HG02678 (cell line): ENCODE results near the gene IER5L.
"Not testable (repeated sequence)": the region's sequence is repeated elsewhere in the genome, so short reads cannot be mapped to it uniquely, and the experiment has no call there.

Experiments used
- ATAC-seq: cut with Tn5 transposase; IDR thresholded peaks from one replicate; pipeline ENCODE4 v1.9.1; 2021; ENCODE audit warnings: mild to moderate bottlenecking, moderate library complexity; ENCODE audit not compliant: unreplicated experiment

Gene IER5L

DNA sequence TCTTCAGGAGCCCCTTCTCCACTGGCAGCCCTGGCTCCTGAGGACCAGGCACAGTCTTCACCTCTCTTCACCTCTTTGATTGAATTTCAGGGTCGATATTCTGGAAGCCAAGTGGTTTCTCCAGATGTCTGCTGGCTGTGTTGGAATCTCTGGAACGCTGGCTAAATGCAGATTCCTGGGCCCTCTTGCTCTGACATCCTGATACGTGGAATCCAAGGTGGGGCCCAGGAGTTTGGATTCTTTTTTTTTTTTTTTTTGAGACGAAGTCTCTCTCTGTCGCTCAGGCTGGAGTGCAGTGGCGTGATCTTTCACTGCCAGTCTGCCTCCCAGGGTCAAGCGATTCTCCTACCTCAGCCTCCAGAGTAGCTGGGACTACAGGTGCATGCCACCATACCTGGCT lies 26.8 kb upstream of the IER5L start:
- no peak for ATAC-seq

DNA sequence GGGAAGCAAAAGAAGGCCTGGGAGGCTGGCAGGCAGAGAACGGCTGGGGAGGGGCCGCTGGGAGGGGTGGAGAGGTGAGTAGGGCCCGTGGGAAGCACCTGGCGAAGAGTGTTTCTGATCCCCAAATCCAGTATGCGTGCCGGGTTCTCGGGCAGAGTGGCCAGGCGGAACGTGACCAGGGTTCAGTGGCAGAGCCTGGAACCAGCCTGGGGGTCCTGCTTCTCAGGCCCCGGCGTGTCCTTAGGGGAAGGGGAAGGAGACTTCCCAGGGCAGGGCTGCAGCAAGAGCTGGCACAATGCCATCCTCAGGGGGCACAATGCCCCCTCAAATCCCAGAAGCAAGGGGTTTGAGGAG lies 25.5 kb upstream of the IER5L start:
- ATAC-seq, result no peak

DNA sequence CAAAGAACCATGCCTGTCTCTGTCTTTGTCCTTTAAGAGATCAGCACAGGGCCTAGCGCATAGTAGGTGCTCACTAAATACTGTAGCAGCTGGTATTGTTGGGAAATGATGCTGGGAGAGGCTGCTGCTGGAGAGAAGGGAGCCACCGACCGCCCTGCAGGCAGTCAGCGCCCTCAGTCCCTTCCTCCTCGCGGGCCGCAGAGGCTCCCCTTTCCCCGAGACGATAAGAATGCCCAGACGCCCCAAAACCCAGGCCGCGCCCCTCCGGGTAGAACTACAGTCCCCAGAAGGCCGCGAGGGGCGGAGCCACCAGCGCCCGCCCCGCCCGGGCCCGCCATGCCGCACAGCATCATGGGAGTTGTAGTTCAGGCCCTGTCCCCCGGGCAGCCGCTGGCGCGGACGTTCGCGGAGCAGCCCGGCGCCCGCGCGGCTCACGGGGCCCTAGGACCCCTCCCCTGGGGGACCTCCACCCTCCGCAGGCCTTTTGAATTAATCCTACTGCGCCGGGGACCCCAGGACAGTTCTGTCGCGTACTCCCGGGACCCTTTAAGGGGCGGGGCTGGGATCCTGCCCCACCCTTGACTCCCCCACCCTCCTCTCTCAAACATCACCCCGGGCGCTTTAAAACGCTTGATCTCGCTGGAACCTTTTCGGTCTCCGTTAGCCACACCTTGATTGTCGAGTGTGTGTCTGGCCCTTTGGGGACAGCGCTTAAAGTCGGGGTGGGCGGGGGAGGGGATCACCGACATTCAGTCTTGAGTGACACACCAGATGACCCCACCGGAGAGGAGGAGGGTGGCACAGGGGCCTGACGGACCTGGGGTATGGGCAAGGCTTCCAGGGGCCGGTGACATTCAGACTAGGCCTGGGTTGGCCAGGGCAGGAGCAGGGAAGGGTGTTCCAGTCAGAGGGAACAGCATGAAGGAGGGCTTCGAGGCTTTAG lies 24.8 kb upstream of the IER5L start:
- ATAC-seq, result peak; percentile 83

DNA sequence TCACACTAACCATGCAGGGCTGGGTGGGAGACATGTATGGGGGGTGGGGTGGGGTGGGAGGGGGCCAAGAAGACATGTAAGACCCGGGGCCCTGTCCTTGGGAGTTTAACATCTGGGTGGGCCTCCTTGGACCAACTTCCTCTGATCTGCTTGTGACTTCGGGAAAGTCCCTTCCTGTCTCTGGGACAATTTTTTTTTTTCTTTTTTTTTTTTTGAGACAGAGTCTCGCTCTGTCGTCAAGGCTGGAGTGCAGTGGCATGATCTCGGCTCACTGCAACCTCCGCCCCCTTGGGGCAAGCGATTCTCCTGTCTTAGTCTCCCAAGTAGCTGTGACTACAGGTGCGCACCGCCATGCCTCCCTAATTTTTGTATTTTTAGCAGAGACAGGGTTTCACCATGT lies 23.8 kb upstream of the IER5L start:
- ATAC-seq, result no peak

DNA sequence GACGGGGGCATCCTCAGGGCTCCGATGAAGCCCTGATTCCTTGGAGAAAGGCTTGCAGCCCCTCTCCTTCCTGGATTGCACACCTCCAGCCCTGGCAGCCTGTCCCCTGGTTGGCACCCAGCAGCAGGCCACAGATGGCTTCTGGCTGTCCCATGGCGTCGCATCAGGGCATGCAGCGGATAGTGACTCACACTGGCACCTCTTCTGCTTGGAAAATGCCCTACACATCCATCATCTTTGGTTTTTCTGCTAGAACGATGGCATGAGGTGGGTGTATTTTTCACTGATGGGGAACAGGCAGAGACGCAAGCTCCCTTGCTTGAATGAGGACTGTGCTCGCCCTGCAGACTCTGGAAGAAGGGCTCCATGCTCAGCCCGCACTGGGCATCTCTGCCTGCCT lies 23.2 kb upstream of the IER5L start:
- no peak for ATAC-seq

DNA sequence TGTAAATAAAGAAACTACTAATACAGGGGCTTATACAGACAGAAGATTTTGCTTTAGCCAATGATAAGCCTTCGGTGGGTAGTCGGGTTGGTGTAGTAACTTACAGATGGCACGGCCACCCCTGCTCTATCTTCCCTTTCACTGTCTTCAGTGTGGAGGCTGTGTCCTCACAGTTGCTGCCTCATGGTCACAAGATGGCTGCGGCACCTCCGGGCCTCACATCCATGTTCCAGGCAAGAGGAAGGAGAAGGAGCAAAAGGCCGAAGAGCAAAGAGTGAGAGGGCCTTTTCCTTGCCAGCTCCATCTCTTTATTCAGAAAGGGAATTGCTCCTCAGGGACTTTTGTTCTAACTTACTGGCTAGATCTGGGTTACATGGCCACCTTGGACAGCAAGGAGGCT lies 22.2 kb upstream of the IER5L start:
- no peak for ATAC-seq

DNA sequence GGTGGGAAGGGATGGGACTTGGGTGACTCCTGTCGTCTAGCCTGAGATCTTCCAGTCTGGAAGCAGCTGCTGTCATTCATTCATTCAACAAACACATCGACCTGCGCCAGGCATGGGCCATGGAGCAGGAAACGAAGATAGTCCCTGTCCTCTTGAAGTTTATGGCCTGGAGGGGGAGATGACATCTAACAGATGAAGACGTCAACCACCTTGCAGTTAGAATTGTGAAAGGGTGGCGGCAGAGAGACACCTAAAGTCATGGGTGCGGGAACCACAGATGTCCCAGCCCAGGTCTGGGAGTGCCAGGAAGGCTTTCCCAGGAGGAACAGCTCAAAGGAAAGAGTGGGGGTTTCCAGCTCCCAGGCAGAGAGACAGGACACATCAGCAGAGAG lies 21.0 kb upstream of the IER5L start:
- no peak for ATAC-seq

DNA sequence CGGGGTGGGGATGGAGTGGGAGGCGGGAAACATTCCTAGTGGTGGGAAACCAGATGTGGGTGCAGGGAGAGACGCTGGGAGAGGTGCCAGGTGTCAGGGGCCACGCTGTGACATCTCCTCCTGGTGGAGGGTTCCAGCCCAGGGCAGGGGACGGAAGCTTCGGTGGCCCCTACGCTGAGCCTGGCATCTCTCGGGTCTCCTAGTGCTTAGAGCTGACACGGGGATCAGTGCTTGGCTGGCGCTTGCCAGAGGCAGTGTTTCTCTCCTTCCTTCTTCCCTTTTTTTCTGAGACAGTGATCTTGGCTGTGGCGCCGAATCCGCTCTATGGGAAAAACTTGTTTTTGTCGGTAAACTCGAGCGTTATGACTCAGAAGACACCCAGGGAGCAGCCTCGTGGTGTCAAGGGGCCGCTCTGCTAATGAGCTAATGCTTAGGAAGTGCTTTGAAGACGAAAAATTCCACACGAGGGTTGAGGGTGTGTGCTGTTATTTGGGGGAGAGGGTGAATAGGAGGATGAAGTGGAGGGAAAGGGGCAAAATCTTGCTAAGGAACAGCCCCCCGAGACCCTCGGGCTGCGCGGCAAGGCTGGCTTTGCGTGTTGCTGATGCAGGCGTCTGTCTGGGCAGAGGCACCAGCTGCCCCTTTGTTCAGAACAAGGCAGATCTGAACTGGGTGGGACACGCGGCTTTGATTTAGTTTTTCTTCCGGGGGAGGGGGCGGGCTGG lies 20.4 kb upstream of the IER5L start:
- ATAC-seq, result no peak

DNA sequence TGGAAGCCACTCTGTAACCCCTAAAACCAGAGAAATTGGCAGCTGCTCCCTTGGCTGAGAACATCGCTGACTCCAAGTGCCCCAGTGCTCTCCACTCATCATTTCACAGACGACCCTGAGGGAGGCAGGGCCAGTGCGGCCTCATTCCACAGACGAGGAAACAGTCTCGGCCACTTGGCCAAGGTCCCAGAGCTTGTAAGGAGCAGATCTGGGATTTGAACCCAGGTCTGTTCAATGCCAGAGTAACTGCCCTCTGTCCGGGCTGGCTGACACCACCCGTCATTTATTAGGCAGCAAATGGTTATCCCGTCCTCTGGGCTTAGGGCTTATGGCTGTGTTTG lies 19.9 kb upstream of the IER5L start:
- no peak for ATAC-seq

DNA sequence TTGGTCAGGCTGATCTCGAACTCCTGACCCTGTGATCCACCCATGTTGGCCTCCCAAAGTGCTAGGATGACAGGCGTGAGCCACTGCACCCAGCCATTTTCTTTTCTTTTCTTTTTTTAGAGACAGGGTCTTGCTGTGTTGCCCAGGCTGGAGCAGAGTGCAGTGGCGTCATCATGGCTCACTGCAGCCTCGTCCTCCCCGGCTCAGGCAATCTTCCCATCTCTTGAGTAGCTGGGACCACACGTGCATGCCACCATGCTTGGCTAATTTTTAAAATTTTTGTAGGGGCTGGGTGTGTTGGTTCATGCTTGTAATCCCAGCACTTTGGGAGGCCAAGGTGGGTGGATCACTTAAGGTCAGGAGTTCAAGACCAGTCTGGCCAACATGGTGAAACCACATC lies 19.0 kb upstream of the IER5L start:
- ATAC-seq, result not testable (repeated sequence)

DNA sequence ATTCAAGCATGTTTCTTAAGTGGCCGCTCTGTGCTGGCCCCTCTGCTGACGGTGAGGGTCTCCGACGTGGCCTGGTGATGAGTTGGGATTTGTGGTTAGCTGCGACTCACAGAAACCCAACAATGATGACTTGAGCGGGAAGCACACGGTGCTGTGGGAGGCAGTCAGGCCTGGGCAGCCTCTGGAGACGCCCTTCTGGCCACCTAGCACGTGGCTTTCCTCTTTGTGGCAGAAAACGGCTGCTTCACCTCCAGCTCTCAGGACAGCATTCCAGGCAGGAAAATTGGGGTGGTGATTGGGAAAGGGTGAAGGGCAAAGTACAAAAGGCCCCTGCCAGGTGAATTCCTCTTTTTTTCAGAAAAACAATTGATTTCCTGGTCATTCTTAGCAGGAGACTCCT lies 17.5 kb upstream of the IER5L start:
- ATAC-seq, result no peak

DNA sequence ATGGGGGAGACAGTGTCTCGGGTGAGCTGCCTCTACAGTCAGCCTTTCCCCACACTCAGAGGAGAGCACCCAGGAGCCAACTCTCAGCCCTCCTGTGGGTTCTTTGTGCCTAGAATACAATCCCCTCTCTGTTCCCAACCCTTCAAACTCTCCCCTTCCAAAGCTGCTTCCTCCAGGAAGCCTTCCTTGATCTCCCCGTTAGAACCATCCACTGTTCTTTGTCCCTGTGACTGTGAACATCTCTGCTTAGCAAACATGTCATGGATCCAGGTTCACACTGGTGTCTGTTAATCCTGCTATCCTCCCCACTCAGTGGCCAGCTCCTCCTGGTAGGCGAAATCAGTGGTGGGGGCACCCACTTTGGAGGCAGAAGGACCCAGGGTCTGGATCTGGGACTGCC lies 16.2 kb upstream of the IER5L start:
- no peak for ATAC-seq

DNA sequence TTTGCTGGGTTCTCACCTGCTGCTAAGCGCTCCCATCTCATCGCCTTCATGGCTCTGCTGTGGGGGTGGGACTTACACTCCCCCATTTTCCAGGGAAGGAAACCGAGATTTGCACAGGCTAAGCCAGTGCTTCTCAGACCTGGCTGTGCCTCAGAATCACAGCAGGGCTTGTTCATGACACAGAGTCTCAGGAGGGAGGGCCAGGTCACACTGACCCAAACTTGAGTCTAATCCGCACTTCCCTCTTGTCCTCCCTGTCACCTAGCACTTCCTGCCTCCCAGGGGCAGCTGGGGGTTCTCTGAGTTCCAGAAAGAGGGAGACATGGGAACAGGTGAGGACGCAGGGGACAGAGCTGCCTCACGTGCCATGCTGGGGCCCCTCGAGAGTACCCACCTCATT lies 15.6 kb upstream of the IER5L start:
- no peak for ATAC-seq

DNA sequence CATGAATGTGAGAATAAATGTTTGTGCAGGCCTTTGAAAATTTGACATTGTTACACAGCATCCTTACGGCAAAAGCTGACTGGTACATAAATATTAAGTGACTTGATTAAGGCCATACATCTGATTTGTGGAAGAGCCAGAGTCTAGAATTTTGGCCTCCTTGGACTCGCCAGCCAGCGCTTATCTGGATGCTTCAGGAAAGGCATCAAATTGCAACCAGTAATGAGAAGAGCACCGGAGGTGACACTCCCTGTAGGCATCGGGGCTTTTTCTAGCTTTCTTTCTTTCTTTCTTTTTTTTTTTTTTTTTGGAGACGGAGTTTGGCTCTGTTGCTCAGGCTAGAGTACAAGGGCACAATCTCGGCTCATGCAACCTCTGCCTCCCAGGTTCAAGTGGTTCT lies 13.2 kb upstream of the IER5L start:
- no peak for ATAC-seq

DNA sequence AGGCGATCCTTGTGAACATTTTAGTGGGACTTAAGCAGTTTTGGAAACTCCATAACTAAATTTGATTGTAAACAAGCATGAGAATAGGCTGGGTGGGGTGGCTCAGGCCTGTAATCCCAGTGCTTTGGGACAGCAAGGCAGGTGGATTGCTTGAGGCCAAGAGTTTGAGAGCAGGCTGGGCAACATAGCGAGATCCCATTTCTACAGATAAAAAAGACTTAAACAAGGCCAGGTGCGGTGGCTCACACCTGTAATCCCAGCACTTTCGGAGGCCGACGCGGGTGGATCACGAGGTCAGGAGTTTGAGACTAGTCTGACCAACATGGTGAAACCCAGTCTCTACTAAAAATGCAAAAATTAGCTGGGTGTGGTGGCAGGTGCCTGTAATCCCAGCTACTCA lies 11.9 kb upstream of the IER5L start:
- ATAC-seq, result not testable (repeated sequence)

DNA sequence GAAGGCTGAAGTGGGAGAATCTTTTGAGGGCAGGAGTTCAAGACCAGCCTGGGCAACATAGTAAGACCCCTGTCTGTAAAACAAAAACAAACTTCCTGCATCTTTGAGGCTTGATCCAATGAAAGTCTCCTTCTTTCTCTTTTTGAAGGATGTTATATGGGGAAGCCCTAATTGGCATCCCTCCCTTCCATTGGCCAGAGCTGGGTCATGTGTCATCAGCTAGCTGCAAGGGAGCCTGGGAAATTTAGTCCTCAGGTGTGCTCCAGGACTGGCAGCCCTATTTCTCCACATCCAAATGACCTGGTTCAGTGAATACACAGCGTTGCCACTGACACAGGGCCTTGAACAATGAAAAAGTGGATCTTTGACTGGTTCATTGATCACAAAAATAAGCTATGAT lies 9.0 kb upstream of the IER5L start:
- no peak for ATAC-seq

DNA sequence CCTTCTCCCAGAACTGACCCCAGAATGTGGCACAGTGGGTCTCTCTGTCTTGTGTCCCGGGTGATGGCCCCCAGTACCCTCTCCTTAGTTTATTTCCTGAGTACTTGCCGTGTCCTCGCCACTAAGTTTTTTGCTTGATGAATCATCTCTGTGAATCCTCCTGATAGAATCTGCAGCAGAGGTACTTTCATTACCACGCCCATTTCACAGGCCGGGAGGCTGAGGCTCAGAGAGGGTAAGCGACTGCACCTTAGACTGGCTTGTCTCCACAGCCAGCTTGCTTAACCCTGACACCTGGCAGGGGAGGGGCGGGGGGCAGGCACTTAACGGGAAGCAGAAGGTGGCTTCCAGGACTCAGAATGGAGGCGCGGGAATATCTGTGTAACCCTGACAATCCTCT lies 7.9 kb upstream of the IER5L start:
- ATAC-seq, result no peak

DNA sequence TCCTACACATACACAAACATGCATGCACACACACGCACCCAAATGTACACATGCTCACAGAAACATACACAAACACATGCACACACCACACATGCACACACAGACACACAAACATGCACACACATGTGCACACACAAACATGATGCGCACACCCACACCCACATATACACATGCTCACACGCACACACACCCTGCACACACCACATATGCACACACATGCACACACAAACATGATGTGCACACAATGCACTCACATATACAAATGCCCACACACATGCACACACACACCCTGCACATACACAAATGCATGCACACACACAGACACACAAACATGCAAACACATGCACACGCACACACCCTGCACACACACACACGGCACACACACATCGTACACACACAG lies 7.3 kb upstream of the IER5L start:
- no peak for ATAC-seq

DNA sequence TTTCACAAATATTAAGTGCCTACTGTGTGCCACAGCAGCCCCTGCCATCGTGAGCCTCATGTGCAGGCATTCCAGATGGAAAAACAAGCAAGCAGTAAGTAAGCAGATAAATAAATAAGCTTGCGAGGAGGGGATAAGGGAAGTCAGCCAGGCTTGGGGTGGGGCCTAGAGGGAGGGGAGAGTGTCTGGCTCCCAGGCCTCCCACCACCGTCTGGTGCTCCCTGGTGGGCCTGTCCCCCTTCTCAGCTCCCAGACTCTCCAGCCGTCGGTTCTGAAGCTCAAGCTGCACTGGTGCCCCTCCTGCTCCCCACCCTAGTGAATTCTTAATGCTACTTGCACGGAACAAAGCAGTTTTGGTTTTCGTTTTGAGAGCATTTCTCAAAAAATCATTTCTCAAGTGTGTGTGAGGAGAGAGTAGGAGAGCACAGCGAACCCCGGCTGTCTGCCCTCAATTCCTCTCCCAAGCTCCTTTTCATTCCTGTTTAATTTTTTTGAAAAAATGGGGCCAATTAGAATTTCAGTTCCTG lies 6.6 kb upstream of the IER5L start:
- ATAC-seq, result no peak

DNA sequence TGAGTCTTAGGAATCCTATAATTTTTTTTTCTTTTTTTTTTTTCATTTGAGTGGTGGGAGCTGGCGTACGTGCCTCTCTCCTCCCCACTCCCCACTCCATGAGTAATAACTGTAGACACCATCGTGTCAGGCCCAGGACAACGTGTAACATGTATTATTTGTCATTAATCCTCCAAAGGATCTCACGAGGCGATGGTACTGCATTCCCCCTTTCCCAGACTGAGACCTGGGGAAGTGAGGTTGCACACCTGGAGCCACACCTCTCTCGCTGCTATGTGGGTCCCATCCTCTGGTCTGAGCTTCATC lies 6.1 kb upstream of the IER5L start:
- ATAC-seq, result no peak

DNA sequence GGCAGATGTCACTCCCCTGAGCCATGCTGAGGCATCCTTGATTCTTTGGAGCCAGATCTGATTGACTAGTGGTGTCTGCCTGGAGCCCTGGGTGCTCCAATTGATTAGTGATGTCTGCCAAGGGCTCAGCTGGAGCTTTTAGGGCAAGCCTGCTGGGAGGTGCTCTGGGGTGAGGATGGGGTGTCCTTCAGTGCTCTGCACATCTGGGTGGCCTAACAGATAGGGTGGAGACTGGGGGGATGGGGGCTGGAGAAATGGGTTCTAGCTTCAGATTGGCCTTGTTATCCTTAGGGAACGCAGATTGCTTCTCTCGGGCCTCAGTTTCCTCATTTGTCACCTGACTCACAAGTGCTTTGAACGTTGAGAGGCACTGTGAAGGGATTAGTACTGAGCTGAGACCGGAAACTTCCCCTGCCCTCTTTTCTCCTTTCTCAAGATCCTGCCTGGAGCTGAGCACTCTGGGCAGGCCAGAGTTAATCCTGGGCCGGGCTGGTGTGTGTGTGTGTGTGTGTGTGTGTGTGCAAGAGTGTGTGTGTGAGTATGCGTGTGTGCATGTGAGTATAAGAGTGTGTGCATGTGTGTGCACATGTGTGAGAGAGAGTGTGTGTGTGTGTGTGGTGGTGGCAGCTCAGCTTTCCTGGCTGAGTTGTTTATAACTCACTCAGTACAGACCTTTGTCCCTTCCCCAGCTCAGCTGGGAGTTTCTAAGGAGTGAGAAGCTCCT lies 5.6 kb upstream of the IER5L start:
- no peak for ATAC-seq
